ENCODE results near the gene PPP1R3G. TPM values are rescaled to one million over a fixed set of nuclear protein-coding genes. Genes with fewer than 3 reads are reported as not detected.

The PPP1R3G gene
- total RNA-seq, 4 donors from 2014 or later, result 0.26 to 6.0 (median 2.8) TPM

GRCh38 chr6:5109436-5109835, 24.3 kb downstream of the PPP1R3G start:
- intact Hi-C loops (cut with DNase I; ENCODE audit: low total_unique reads), result no loop called here
- no peaks in the 10 kb centered on the region for H3K27me3 ChIP-seq
- no peaks in the 10 kb centered on the region for H3K36me3 ChIP-seq
- no peak overlapping the region for H3K4me3 ChIP-seq
- no peaks in the 10 kb centered on the region for H3K4me1 ChIP-seq
- DNase-seq, result no peak
- no peak overlapping the region for H3K27ac ChIP-seq
- no peak for TF ChIP-seq POLR2A (IDR thresholded peaks at IDR 0.05)
- no peak for TF ChIP-seq CTCF (IDR thresholded peaks at IDR 0.05)
- no peaks in the 10 kb centered on the region for H3K9me3 ChIP-seq

- Histone ChIP-seq H3K9me3 (no peaks in the 10 kb centered on the region), H3K4me1 (no peaks in the 10 kb centered on the region), H3K27ac (no peak overlapping the region), H3K36me3 (no peaks in the 10 kb centered on the region), H3K27me3 (no peaks in the 10 kb centered on the region), H3K4me3 (no peak overlapping the region)
- intact Hi-C loops (cut with DNase I; ENCODE audit: low total_unique reads), result no loop called here
- DNase-seq, result no peak
- TF ChIP-seq POLR2A (IDR thresholded peaks at IDR 0.05) (no peak), CTCF (IDR thresholded peaks at IDR 0.05) (no peak)
Observed at GRCh38 chr6:5110246-5110645, 25.1 kb downstream of the PPP1R3G start.

- Histone ChIP-seq H3K4me3 (no peak overlapping the region), H3K36me3 (no peaks in the 10 kb centered on the region), H3K27ac (no peak overlapping the region), H3K9me3 (no peaks in the 10 kb centered on the region), H3K4me1 (no peaks in the 10 kb centered on the region), H3K27me3 (no peaks in the 10 kb centered on the region)
- DNase-seq, result no peak
- intact Hi-C loops (cut with DNase I; ENCODE audit: low total_unique reads), result no loop called here
- TF ChIP-seq CTCF (IDR thresholded peaks at IDR 0.05) (no peak), POLR2A (IDR thresholded peaks at IDR 0.05) (no peak)
Observed at GRCh38 chr6:5111626-5112025, 26.5 kb downstream of the PPP1R3G start.

- no peaks in the 10 kb centered on the region for H3K27me3 ChIP-seq
- TF ChIP-seq POLR2A (IDR thresholded peaks at IDR 0.05) (no peak), CTCF (IDR thresholded peaks at IDR 0.05) (no peak)
- H3K36me3 ChIP-seq, result no peaks in the 10 kb centered on the region
- H3K9me3 ChIP-seq, result no peaks in the 10 kb centered on the region
- H3K4me1 ChIP-seq, result no peaks in the 10 kb centered on the region
- DNase-seq, result no peak
- intact Hi-C loops (cut with DNase I; ENCODE audit: low total_unique reads), result no loop called here
- H3K27ac ChIP-seq, result no peak overlapping the region
- H3K4me3 ChIP-seq, result no peak overlapping the region
Observed at GRCh38 chr6:5112066-5112799, 27.1 kb downstream of the PPP1R3G start.

- TF ChIP-seq POLR2A (IDR thresholded peaks at IDR 0.05), result no peak
- TF ChIP-seq CTCF (IDR thresholded peaks at IDR 0.05), result no peak
- H3K27ac ChIP-seq, result no peak overlapping the region
- DNase-seq, result no peak
- H3K4me3 ChIP-seq, result no peak overlapping the region
- intact Hi-C loops (cut with DNase I; ENCODE audit: low total_unique reads), result no loop called here
- no peaks in the 10 kb centered on the region for H3K4me1 ChIP-seq
- H3K36me3 ChIP-seq, result no peaks in the 10 kb centered on the region
- H3K9me3 ChIP-seq, result no peaks in the 10 kb centered on the region
- H3K27me3 ChIP-seq, result no peaks in the 10 kb centered on the region
Observed at GRCh38 chr6:5113096-5113495, 28.0 kb downstream of the PPP1R3G start.
